ENCODE data around the gene VAT1L.

- TF ChIP-seq EZH2 (optimal IDR thresholded peaks at IDR 0.05; ENCODE audit: low read depth, low read length) (no peak), CTCF (IDR thresholded peaks at IDR 0.05; ENCODE audit: low read length) (no peak)
These were observed 197.8 kb downstream of the VAT1L start for GRCh38 chr16:77986011-77986740.
